ENCODE measurements around the gene CPZ.

CPZ gene

DNA sequence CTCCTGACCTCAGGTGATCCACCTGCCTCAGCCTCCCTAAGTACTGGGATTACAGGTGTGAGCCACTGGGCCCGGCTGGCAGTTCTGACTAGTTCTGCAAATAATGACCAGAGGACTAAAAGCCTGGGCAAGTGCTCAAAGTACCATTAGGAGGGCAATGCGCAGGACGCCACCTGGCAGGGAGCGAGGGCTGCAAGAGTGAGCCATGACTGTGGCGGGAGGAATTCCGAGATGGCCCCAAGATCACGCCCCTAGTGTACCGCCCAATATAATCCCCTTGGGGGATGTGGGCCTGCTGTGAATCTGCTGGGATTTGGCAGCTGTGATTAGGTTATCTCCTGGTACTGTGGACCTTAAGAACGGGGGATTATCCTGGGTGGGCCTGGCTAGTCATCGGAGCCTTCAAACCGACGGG, 38.6 kb upstream of the CPZ start:
- Histone ChIP-seq H3K9me2 (ENCODE audit: low read depth, low read length) (no peaks in the 10 kb centered on the region), H3K4me3 (ENCODE audit: low read depth, low read length, poor library complexity, severe bottlenecking) (no peak overlapping the region), H3K79me2 (ENCODE audit: insufficient read depth, low read length) (no peaks in the 10 kb centered on the region), H4K20me1 (ENCODE audit: insufficient read depth, low read length) (no peaks in the 10 kb centered on the region), H3K9me3 (ENCODE audit: low read length) (no peaks in the 10 kb centered on the region), H3K36me3 (ENCODE audit: insufficient read depth, low read length) (no peaks in the 10 kb centered on the region), H3K4me2 (ENCODE audit: low read length) (no peak overlapping the region), H3K27me3 (ENCODE audit: insufficient read depth, low read length) (no peaks in the 10 kb centered on the region), H3K4me1 (ENCODE audit: insufficient read depth, low read length, severe bottlenecking) (no peaks in the 10 kb centered on the region), H3K9ac (ENCODE audit: low read length) (no peak overlapping the region), H3F3A (ENCODE audit: insufficient read depth, low read length) (no peaks in the 10 kb centered on the region), H3K27ac (ENCODE audit: low read depth, low read length, poor library complexity, severe bottlenecking) (no peak overlapping the region), H2AFZ (ENCODE audit: low read length) (no peak overlapping the region)
- no peak for TF ChIP-seq EZH2 (IDR thresholded peaks at IDR 0.05; ENCODE audit: borderline replicate concordance, low read length)
- TF ChIP-seq, protein P1, sequence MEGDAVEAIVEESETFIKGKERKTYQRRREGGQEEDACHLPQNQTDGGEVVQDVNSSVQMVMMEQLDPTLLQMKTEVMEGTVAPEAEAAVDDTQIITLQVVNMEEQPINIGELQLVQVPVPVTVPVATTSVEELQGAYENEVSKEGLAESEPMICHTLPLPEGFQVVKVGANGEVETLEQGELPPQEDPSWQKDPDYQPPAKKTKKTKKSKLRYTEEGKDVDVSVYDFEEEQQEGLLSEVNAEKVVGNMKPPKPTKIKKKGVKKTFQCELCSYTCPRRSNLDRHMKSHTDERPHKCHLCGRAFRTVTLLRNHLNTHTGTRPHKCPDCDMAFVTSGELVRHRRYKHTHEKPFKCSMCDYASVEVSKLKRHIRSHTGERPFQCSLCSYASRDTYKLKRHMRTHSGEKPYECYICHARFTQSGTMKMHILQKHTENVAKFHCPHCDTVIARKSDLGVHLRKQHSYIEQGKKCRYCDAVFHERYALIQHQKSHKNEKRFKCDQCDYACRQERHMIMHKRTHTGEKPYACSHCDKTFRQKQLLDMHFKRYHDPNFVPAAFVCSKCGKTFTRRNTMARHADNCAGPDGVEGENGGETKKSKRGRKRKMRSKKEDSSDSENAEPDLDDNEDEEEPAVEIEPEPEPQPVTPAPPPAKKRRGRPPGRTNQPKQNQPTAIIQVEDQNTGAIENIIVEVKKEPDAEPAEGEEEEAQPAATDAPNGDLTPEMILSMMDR (IDR thresholded peaks at IDR 0.05; ENCODE audit: low read length), result no peak

DNA sequence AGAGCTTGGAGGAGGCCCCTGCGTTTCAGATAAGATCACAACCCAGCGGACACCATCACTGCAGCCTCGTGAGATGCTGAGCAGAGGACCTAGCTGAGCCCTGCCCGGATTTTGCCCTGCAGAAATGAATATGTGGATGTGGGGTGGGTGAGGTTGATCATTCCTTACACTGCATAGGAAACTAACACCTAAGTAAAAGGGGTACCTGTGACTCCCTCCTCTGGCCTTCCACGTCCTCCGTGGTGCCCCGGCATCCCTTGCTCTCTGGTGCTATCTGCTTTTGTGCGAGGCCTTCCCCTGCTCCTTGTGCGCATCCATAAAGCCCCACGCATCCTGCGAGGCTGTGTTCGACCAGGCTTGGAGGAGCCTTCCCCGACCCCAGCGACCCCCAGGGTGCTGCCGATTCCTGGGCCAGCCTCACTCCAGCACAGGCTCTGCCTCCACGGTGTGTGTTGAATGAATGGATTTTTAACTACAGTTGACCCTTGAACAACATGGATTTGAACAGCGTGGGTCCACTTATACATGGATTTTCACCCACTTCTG, 37.9 kb upstream of the CPZ start:
- Histone ChIP-seq H3K36me3 (ENCODE audit: insufficient read depth, low read length) (no peaks in the 10 kb centered on the region), H3F3A (ENCODE audit: insufficient read depth, low read length) (no peaks in the 10 kb centered on the region), H3K27ac (ENCODE audit: low read depth, low read length, poor library complexity, severe bottlenecking) (no peak overlapping the region), H3K9me3 (ENCODE audit: low read length) (no peaks in the 10 kb centered on the region), H3K4me2 (ENCODE audit: low read length) (no peak overlapping the region), H3K9me2 (ENCODE audit: low read depth, low read length) (no peaks in the 10 kb centered on the region), H3K79me2 (ENCODE audit: insufficient read depth, low read length) (no peaks in the 10 kb centered on the region), H3K27me3 (ENCODE audit: insufficient read depth, low read length) (no peaks in the 10 kb centered on the region), H3K4me1 (ENCODE audit: insufficient read depth, low read length, severe bottlenecking) (no peaks in the 10 kb centered on the region), H2AFZ (ENCODE audit: low read length) (no peak overlapping the region), H4K20me1 (ENCODE audit: insufficient read depth, low read length) (no peaks in the 10 kb centered on the region), H3K9ac (ENCODE audit: low read length) (no peak overlapping the region), H3K4me3 (ENCODE audit: low read depth, low read length, poor library complexity, severe bottlenecking) (no peak overlapping the region)
- no peak for TF ChIP-seq EZH2 (IDR thresholded peaks at IDR 0.05; ENCODE audit: borderline replicate concordance, low read length)
- TF ChIP-seq, protein P1 (IDR thresholded peaks at IDR 0.05; ENCODE audit: low read length), result no peak

DNA sequence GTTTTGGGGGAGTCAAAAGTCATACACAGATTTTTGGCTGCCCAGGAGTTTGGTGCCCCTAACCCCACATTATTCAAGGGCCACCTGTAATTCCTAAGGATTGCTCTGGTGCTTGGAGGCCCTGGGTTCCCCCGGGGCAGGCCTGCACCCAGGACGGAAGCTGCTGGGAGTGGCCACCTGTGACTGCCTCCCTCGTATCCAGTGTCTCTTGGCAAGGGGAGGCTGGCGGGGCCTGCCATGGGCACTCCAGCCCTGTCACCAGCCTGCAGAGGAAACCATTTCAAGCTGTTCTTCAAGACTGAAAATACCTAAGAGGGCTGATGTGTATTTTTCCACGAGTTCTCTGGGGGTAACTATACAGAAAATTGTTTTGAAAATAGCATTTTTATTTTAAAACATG, 36.8 kb upstream of the CPZ start:
- Histone ChIP-seq H3K27ac (ENCODE audit: low read depth, low read length, poor library complexity, severe bottlenecking) (no peak overlapping the region), H2AFZ (ENCODE audit: low read length) (no peak overlapping the region), H3K4me3 (ENCODE audit: low read depth, low read length, poor library complexity, severe bottlenecking) (no peak overlapping the region), H3K27me3 (ENCODE audit: insufficient read depth, low read length) (no peaks in the 10 kb centered on the region), H3K4me1 (ENCODE audit: insufficient read depth, low read length, severe bottlenecking) (no peaks in the 10 kb centered on the region), H3K9me3 (ENCODE audit: low read length) (no peaks in the 10 kb centered on the region), H3K79me2 (ENCODE audit: insufficient read depth, low read length) (no peaks in the 10 kb centered on the region), H3K9ac (ENCODE audit: low read length) (no peak overlapping the region), H3K9me2 (ENCODE audit: low read depth, low read length) (no peaks in the 10 kb centered on the region), H3F3A (ENCODE audit: insufficient read depth, low read length) (no peaks in the 10 kb centered on the region), H3K4me2 (ENCODE audit: low read length) (no peak overlapping the region), H3K36me3 (ENCODE audit: insufficient read depth, low read length) (no peaks in the 10 kb centered on the region), H4K20me1 (ENCODE audit: insufficient read depth, low read length) (no peaks in the 10 kb centered on the region)
- no peak for TF ChIP-seq EZH2 (IDR thresholded peaks at IDR 0.05; ENCODE audit: borderline replicate concordance, low read length)
- TF ChIP-seq, protein P1 (IDR thresholded peaks at IDR 0.05; ENCODE audit: low read length), result no peak

All from OCI-LY1 (cell line).